ENCODE measurements around the gene MAP9.

DNA sequence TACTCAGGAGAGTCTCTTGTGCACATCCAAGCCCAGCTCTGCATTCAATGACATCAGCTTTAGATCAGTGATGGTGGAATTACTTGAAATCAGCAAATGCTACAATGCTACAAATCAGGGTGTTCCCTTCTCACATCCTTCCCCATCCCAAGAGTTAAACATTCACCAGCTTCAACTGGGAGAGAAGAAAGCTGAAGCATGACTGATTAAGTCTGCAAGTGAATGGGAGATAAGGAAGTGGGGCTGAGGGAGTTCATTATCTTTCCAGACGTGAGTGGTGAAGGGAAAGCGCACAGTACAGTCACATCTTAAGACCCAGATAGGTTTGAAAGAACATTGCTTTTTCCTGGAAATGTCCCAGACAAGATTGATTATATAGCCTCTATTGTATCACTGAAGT, 26.2 kb upstream of the MAP9 start:
- TF ChIP-seq, protein P1, sequence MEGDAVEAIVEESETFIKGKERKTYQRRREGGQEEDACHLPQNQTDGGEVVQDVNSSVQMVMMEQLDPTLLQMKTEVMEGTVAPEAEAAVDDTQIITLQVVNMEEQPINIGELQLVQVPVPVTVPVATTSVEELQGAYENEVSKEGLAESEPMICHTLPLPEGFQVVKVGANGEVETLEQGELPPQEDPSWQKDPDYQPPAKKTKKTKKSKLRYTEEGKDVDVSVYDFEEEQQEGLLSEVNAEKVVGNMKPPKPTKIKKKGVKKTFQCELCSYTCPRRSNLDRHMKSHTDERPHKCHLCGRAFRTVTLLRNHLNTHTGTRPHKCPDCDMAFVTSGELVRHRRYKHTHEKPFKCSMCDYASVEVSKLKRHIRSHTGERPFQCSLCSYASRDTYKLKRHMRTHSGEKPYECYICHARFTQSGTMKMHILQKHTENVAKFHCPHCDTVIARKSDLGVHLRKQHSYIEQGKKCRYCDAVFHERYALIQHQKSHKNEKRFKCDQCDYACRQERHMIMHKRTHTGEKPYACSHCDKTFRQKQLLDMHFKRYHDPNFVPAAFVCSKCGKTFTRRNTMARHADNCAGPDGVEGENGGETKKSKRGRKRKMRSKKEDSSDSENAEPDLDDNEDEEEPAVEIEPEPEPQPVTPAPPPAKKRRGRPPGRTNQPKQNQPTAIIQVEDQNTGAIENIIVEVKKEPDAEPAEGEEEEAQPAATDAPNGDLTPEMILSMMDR (IDR thresholded peaks at IDR 0.05), result no peak
- no peak for TF ChIP-seq POLR2A (IDR thresholded peaks at IDR 0.05)

Measured in testis (tissue), 2 donors.